A673 (cell line): Measurements from ENCODE around the gene SCN10A. TPM values are rescaled to one million over a fixed set of nuclear protein-coding genes. Genes with fewer than 3 reads are reported as not detected.
A peak's percentile ranks its signal among the peaks of the same experiment; 100 is the strongest.

Source experiments
- BruUV-seq: library from RNA; stranded (reverse); fragments of 400-500 nt; replicated peaks from 2 replicates; lab custom pipeline; 2021; lab: Mats Ljungman, UMichigan
- CTCF ChIA-PET: fragments of 300-600 bp; sonication (Branson Sonifier 250); formaldehyde crosslinking; loops from one replicate; lab custom pipeline; 2022; ENCODE audit warnings: antibody characterized with exemption; lab: Charles Lee
- POLR2A ChIA-PET: fragments of 300-600 bp; sonication (Branson Sonifier 250); formaldehyde crosslinking; loops from one replicate; lab custom pipeline; 2022; ENCODE audit warnings: antibody characterized with exemption; ENCODE audit not compliant: low non-redundant PET; lab: Charles Lee
- DNase-seq: peaks from one replicate; pipeline ENCODE4 v3.0.0-alpha.2; 2015; ENCODE audit warnings: low spot score
- H3K27ac ChIP-seq: fragments of 200-600 bp; sonication (generic); 2 replicates; pipeline ENCODE4 v1.5.1; 2016; ENCODE audit warnings: mixed run types, low read depth, mild to moderate bottlenecking, mixed read lengths, antibody characterized with exemption, low read length; ENCODE audit not compliant: poor library complexity, severe bottlenecking
- H3K27me3 ChIP-seq: fragments of 200-600 bp; sonication (generic); replicated peaks from 2 replicates; pipeline ENCODE4 v1.6.1; 2017; ENCODE audit warnings: mixed run types, low read depth, mild to moderate bottlenecking, mixed read lengths, antibody characterized with exemption, low read length; ENCODE audit not compliant: insufficient read depth, poor library complexity
- H3K36me3 ChIP-seq: fragments of 200-600 bp; sonication (generic); 2 replicates; pipeline ENCODE4 v1.6.1; 2016; ENCODE audit warnings: mixed run types, mild to moderate bottlenecking, mixed read lengths, antibody characterized with exemption, low read length; ENCODE audit not compliant: insufficient read depth, poor library complexity, severe bottlenecking
- H3K4me1 ChIP-seq: fragments of 200-600 bp; sonication (generic); 2 replicates; pipeline ENCODE4 v1.6.1; 2017; ENCODE audit warnings: mixed run types, mild to moderate bottlenecking, mixed read lengths, antibody characterized with exemption, low read length; ENCODE audit not compliant: insufficient read depth, poor library complexity, severe bottlenecking
- H3K4me3 ChIP-seq: fragments of 200-600 bp; sonication (generic); 2 replicates; pipeline ENCODE4 v1.5.1; 2016; ENCODE audit warnings: low read depth, mixed run types, mild to moderate bottlenecking, mixed read lengths, low read length; ENCODE audit not compliant: poor library complexity, severe bottlenecking
- H3K9me3 ChIP-seq: fragments of 200-600 bp; sonication (generic); 2 replicates; pipeline ENCODE4 v1.6.1; 2016; ENCODE audit warnings: mixed run types, low read depth, mild to moderate bottlenecking, mixed read lengths, antibody characterized with exemption, low read length; ENCODE audit not compliant: poor library complexity, severe bottlenecking
- CTCF ChIP-seq: fragments of 300-800, 200-600 bp; sonication (generic); conservative IDR thresholded peaks from 2 replicates; pipeline ENCODE4 v1.5.1; 2017; ENCODE audit warnings: low read depth, mild to moderate bottlenecking, antibody characterized with exemption, low read length, moderate library complexity, mixed read lengths
- EZH2 ChIP-seq: fragments of 200-600 bp; sonication (generic); IDR thresholded peaks from 2 replicates; pipeline ENCODE4 v1.6.1; 2017; ENCODE audit warnings: borderline replicate concordance, low read depth, mild to moderate bottlenecking, mixed read lengths, antibody characterized with exemption, low read length; ENCODE audit not compliant: poor library complexity, severe bottlenecking
- intact Hi-C: fragments of 100-400 bp; cut with micrococcal nuclease; formaldehyde crosslinking; loops from one replicate; pipeline ENCODE4 v1.10.0; 2022; ENCODE audit not compliant: unreplicated experiment
- total RNA-seq: library from RNA; stranded (reverse); gene quantifications from 2 replicates; pipeline ENCODE4 v1.2.3, GENCODE V29; 2021

The SCN10A gene
- total RNA-seq, 1 experiment from 2014 or later: not detected

DNA sequence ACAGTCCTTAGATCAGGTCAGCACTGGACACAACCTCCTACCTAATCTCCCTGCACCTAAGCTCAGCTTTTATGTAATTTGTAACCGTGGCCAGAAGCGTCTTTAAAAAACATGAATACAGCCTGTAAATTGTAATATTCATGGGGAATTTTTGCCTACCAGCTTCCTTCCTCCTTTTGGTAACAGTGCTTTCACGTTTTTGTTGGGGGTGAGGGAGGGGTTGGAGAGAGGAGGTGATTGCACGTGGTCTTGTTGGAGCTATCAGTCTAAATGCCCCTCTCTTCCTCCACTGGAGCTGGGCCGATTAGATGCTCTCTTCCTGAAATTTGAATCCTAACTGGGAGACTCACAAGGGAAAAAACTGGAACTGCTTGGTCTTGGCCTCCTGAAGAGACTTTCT is 131.5 kb downstream of the SCN10A start:
- ChIA-PET CTCF (no interaction called here), POLR2A (no interaction called here)
- TF ChIP-seq CTCF (no peak), EZH2 (no peak)
- Histone ChIP-seq H3K36me3 (no peaks in the 10 kb centered on the region), H3K27ac (no peak overlapping the region), H3K4me1 (no peaks in the 10 kb centered on the region), H3K27me3 (peaks cover 6% of the 10 kb centered on the region), H3K9me3 (no peaks in the 10 kb centered on the region), H3K4me3 (no peak overlapping the region)
- intact Hi-C loops: no loop called here
- no peak for DNase-seq
- no TSS peak for BruUV-seq

- no peaks in the 10 kb centered on the region for H3K9me3 ChIP-seq
- POLR2A ChIA-PET: no interaction called here
- no peak for TF ChIP-seq CTCF
- TF ChIP-seq EZH2: no peak
- no peaks in the 10 kb centered on the region for H3K4me1 ChIP-seq
- H3K36me3 ChIP-seq: no peaks in the 10 kb centered on the region
- no peak overlapping the region for H3K4me3 ChIP-seq
- intact Hi-C loops: no loop called here
- DNase-seq: no peak
- CTCF ChIA-PET: no interaction called here
- H3K27me3 ChIP-seq: peaks cover 3% of the 10 kb centered on the region
- H3K27ac ChIP-seq: no peak overlapping the region
- BruUV-seq: no TSS peak
Measured at GRCh38 chr3:38669668-38670067, 146.3 kb downstream of the SCN10A start.

- no TSS peak for BruUV-seq
- Histone ChIP-seq H3K27me3 (no peaks in the 10 kb centered on the region), H3K36me3 (no peaks in the 10 kb centered on the region), H3K4me3 (no peak overlapping the region), H3K4me1 (no peaks in the 10 kb centered on the region), H3K27ac (no peak overlapping the region), H3K9me3 (peaks cover 6% of the 10 kb centered on the region)
- TF ChIP-seq CTCF (peak; percentile 45), EZH2 (no peak)
- CTCF ChIA-PET: no interaction called here
- peak; percentile 46 for DNase-seq
- POLR2A ChIA-PET: no interaction called here
- intact Hi-C loops: no loop called here
Measured at GRCh38 chr3:38662544-38662943, 153.5 kb downstream of the SCN10A start.
